GM10847 (cell line): ENCODE results near the gene CTU2.

Source experiments
- POLR2A ChIP-seq: IDR thresholded peaks from 2 replicates; pipeline ENCODE4 v1.6.1; 2011; ENCODE audit not compliant: insufficient read length; ENCODE audit errors: extremely low read depth

Gene CTU2

GRCh38 chr16:88760424-88761142 lies 54.3 kb downstream of the CTU2 start:
- TF ChIP-seq POLR2A, result no peak

GRCh38 chr16:88761143-88761534 lies 54.8 kb downstream of the CTU2 start:
- TF ChIP-seq POLR2A, result no peak

GRCh38 chr16:88761830-88762229 lies 55.5 kb downstream of the CTU2 start:
- no peak for TF ChIP-seq POLR2A

- TF ChIP-seq POLR2A, result no peak
Observed at GRCh38 chr16:88762258-88762870, 56.1 kb downstream of the CTU2 start.

GRCh38 chr16:88762941-88763340 lies 56.6 kb downstream of the CTU2 start:
- no peak for TF ChIP-seq POLR2A

- no peak for TF ChIP-seq POLR2A
Observed at GRCh38 chr16:88763502-88764053, 57.3 kb downstream of the CTU2 start.

GRCh38 chr16:88764080-88764479 lies 57.8 kb downstream of the CTU2 start:
- no peak for TF ChIP-seq POLR2A

GRCh38 chr16:88764913-88765349 lies 58.6 kb downstream of the CTU2 start:
- TF ChIP-seq POLR2A, result no peak
